Keratinocyte (primary cell): Measurements from ENCODE around the gene SMIM45.

Source experiments
- DNase-seq: peaks from one replicate; pipeline ENCODE4 v3.0.0-alpha.2; 2011; ENCODE audit warnings: low read depth, missing footprints, low spot score
- FAIRE-seq: peaks from 2 replicates; lab custom pipeline; 2011; peaks lifted over from hg19 to GRCh38; lab: Jason Lieb, UNC
- H2AFZ ChIP-seq: 2 replicates; pipeline ENCODE4 v1.6.0; 2012; ENCODE audit warnings: low read length, control low read depth, inconsistent platforms; ENCODE audit not compliant: control insufficient read depth
- H3K27ac ChIP-seq: 2 replicates; pipeline ENCODE4 v1.5.1; 2011; ENCODE audit warnings: low read length; ENCODE audit not compliant: control insufficient read depth, insufficient read depth
- H3K27me3 ChIP-seq: 3 replicates; pipeline ENCODE4 v1.6.0; 2011; ENCODE audit warnings: low read length; ENCODE audit not compliant: control insufficient read depth, insufficient read depth; ENCODE audit errors: extremely low read depth
- H3K36me3 ChIP-seq, 2 experiments: 2 replicates in 1 of 2; 3 replicates in 1 of 2; pipeline ENCODE4 v1.5.1; 2011; ENCODE audit warnings: low read length in 2 of 2, mild to moderate bottlenecking in 1 of 2; ENCODE audit not compliant: control insufficient read depth in 2 of 2, insufficient read depth in 2 of 2; ENCODE audit errors: extremely low read depth in 1 of 2
- H3K4me1 ChIP-seq: 3 replicates; pipeline ENCODE4 v1.5.1; 2011; ENCODE audit warnings: low read length; ENCODE audit not compliant: control insufficient read depth, insufficient read depth; ENCODE audit errors: extremely low read depth
- H3K4me2 ChIP-seq: 3 replicates; pipeline ENCODE4 v1.6.0; 2011; ENCODE audit warnings: low read depth, low read length; ENCODE audit not compliant: control insufficient read depth, insufficient read depth; ENCODE audit errors: extremely low read depth
- H3K4me3 ChIP-seq, 3 experiments: fragments of 200-600 bp in 1 of 3; sonication (generic) in 1 of 3; 2 replicates in 2 of 3; 3 replicates in 1 of 3; pipeline ENCODE4 v1.5.1; 2011 to 2016; ENCODE audit warnings: low read length in 3 of 3, mild to moderate bottlenecking in 3 of 3, control low read depth in 2 of 3, inconsistent platforms in 1 of 3, low read depth in 1 of 3, mixed read lengths in 1 of 3, mixed run types in 1 of 3, moderate library complexity in 1 of 3; ENCODE audit not compliant: control insufficient read depth in 2 of 3, insufficient read depth in 2 of 3; ENCODE audit errors: extremely low read depth in 1 of 3
- H3K79me2 ChIP-seq: 2 replicates; pipeline ENCODE4 v1.6.0; 2012; ENCODE audit warnings: low read length; ENCODE audit not compliant: control insufficient read depth, insufficient read depth
- H3K9ac ChIP-seq: 3 replicates; pipeline ENCODE4 v1.6.0; 2011; ENCODE audit warnings: low read length; ENCODE audit not compliant: control insufficient read depth, insufficient read depth; ENCODE audit errors: extremely low read depth
- H3K9me1 ChIP-seq: 3 replicates; pipeline ENCODE4 v1.6.0; 2011; ENCODE audit warnings: low read length; ENCODE audit not compliant: control insufficient read depth, insufficient read depth; ENCODE audit errors: extremely low read depth
- H3K9me3 ChIP-seq: 2 replicates; pipeline ENCODE4 v1.5.1; 2012; ENCODE audit warnings: low read depth, low read length; ENCODE audit not compliant: control insufficient read depth
- H4K20me1 ChIP-seq: 3 replicates; pipeline ENCODE4 v1.6.0; 2011; ENCODE audit warnings: low read length; ENCODE audit not compliant: control insufficient read depth, insufficient read depth; ENCODE audit errors: extremely low read depth
- EZH2 ChIP-seq: IDR thresholded peaks from one replicate; pipeline ENCODE4 v1.6.1; 2012; ENCODE audit warnings: inconsistent platforms, mild to moderate bottlenecking, low read length, moderate library complexity
- dilution Hi-C: fragments of 300-500 bp; cut with MboI; formaldehyde crosslinking; loops from one replicate; pipeline ENCODE4 v1.7.0; 2020; ENCODE audit warnings: low sequenced_read_pairs; ENCODE audit not compliant: extremely low pct_ligation_motif_present
- TF ChIP-seq, protein P1 (sequence below), 3 experiments: IDR thresholded peaks in 1 of 3; conservative IDR thresholded peaks in 1 of 3; optimal IDR thresholded peaks in 1 of 3; 2 replicates in 2 of 3; 3 replicates in 1 of 3; pipeline versions ENCODE3 to v1.5.1; 2011; ENCODE audit warnings: low read length in 3 of 3, mild to moderate bottlenecking in 3 of 3, moderate library complexity in 2 of 3, control low read depth in 1 of 3, inconsistent platforms in 1 of 3; ENCODE audit not compliant: insufficient read depth in 2 of 3; ENCODE audit errors: extremely low read depth in 1 of 3

The SMIM45 gene

DNA sequence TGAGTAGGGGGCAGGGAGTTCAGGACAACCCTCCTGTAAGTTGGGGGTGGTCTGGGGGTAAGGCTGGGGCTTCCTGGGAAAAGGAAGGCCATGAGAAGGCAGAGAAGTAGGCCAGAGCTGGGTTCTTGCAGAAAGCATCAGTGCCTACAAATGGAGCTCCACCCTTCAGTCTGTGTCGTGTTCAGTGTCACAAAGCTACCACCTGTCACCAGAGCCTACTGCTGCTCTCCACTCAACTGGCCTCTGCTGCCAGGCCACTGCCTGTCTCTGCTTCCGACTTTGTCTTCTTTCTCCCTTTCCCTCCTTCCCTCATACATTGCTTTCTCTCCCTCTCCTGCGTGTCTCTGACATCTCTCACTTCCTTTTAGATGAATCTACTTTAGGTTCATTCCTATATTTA, 43.3 kb downstream of the SMIM45 start:
- H3K4me1 ChIP-seq = no peaks in the 10 kb centered on the region
- DNase-seq (no peak), FAIRE-seq (no peak)
- H3K9me3 ChIP-seq = no peaks in the 10 kb centered on the region
- no peaks in the 10 kb centered on the region for H3K9me1 ChIP-seq
- H3K4me2 ChIP-seq = no peak overlapping the region
- no peak overlapping the region for H2AFZ ChIP-seq
- H3K9ac ChIP-seq = no peak overlapping the region
- no peak overlapping the region for H3K27ac ChIP-seq
- H3K79me2 ChIP-seq = no peaks in the 10 kb centered on the region
- no peak overlapping the region for H3K4me3 ChIP-seq
- TF ChIP-seq, protein P1, sequence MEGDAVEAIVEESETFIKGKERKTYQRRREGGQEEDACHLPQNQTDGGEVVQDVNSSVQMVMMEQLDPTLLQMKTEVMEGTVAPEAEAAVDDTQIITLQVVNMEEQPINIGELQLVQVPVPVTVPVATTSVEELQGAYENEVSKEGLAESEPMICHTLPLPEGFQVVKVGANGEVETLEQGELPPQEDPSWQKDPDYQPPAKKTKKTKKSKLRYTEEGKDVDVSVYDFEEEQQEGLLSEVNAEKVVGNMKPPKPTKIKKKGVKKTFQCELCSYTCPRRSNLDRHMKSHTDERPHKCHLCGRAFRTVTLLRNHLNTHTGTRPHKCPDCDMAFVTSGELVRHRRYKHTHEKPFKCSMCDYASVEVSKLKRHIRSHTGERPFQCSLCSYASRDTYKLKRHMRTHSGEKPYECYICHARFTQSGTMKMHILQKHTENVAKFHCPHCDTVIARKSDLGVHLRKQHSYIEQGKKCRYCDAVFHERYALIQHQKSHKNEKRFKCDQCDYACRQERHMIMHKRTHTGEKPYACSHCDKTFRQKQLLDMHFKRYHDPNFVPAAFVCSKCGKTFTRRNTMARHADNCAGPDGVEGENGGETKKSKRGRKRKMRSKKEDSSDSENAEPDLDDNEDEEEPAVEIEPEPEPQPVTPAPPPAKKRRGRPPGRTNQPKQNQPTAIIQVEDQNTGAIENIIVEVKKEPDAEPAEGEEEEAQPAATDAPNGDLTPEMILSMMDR (optimal IDR thresholded peaks at IDR 0.05 in 1 of 3, IDR thresholded peaks at IDR 0.05 in 1 of 3, conservative IDR thresholded peaks at IDR 0.05 in 1 of 3; ENCODE audit: extremely low read depth in 1 of 3, insufficient read depth in 2 of 3, low read length in 3 of 3) = no peak
- TF ChIP-seq EZH2 = no peak
- H3K36me3 ChIP-seq = no peaks in the 10 kb centered on the region
- dilution Hi-C loops = no loop called here
- H3K27me3 ChIP-seq = peaks cover 10% of the 10 kb centered on the region
- no peaks in the 10 kb centered on the region for H4K20me1 ChIP-seq

DNA sequence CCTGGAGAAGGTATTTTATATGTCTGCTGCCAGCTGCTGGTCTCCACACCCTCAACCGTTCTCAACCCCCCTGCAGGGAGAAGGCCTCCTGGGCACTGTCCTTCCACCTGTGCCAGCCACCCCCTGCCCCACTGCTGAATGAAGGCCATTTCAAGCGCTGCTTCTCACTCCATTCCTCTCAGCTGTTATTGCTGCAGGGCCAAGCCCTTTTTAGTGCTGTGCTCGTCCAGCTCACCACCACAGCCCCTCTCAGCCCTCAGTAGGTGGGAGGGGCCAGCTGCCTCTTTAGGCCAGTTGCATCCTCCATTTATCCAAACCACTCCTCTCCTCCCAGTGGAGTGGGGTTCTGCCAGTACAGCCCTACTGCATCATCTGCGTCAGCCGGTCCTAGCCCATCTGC, 44.9 kb downstream of the SMIM45 start:
- Histone ChIP-seq H3K27ac (no peak overlapping the region), H3K27me3 (peaks cover 3% of the 10 kb centered on the region), H3K9me3 (no peaks in the 10 kb centered on the region), H3K4me2 (no peak overlapping the region), H3K9me1 (no peaks in the 10 kb centered on the region), H3K9ac (no peak overlapping the region), H3K4me1 (no peaks in the 10 kb centered on the region), H3K36me3 (no peaks in the 10 kb centered on the region), H3K4me3 (no peak overlapping the region), H4K20me1 (no peaks in the 10 kb centered on the region), H2AFZ (no peak overlapping the region), H3K79me2 (no peaks in the 10 kb centered on the region)
- no peak for DNase-seq
- dilution Hi-C loops = no loop called here
- no peak for TF ChIP-seq EZH2
- TF ChIP-seq, protein P1 (optimal IDR thresholded peaks at IDR 0.05 in 1 of 3, IDR thresholded peaks at IDR 0.05 in 1 of 3, conservative IDR thresholded peaks at IDR 0.05 in 1 of 3; ENCODE audit: extremely low read depth in 1 of 3, insufficient read depth in 2 of 3, low read length in 3 of 3) = no peak
- FAIRE-seq = no peak
